Activated CD4-positive, alpha-beta T cell treated with anti-CD3 and anti-CD28 coated beads, Interleukin-2, amount 50 U/mL, for 1 hour (primary cell): Measurements from ENCODE around the gene RUSC2.
"Not testable (repeated sequence)": the region's sequence is repeated elsewhere in the genome, so short reads cannot be mapped to it uniquely, and the experiment has no call there.

Experiments
- DNase-seq: peaks from one replicate; pipeline ENCODE4 v3.0.0-alpha.2; 2020

Gene RUSC2

GRCh38 chr9:35498245-35498644, 8.3 kb downstream of the RUSC2 start:
- DNase-seq: not testable (repeated sequence)

- no peak for DNase-seq
Observed at GRCh38 chr9:35499029-35499700, 9.3 kb downstream of the RUSC2 start.

GRCh38 chr9:35499701-35500030, 9.8 kb downstream of the RUSC2 start:
- DNase-seq: no peak

GRCh38 chr9:35500130-35500748, 10.3 kb downstream of the RUSC2 start:
- no peak for DNase-seq

- DNase-seq: no peak
Observed at GRCh38 chr9:35501946-35502345, 12.0 kb downstream of the RUSC2 start.

GRCh38 chr9:35506359-35506758, 16.4 kb downstream of the RUSC2 start:
- no peak for DNase-seq

GRCh38 chr9:35508069-35508468, 18.2 kb downstream of the RUSC2 start:
- DNase-seq: no peak

GRCh38 chr9:35510383-35510753, 20.5 kb downstream of the RUSC2 start:
- DNase-seq: no peak

GRCh38 chr9:35510754-35511428, 21.0 kb downstream of the RUSC2 start:
- no peak for DNase-seq

GRCh38 chr9:35511453-35511852, 21.5 kb downstream of the RUSC2 start:
- DNase-seq: no peak

- DNase-seq: no peak
Observed at GRCh38 chr9:35515766-35516165, 25.9 kb downstream of the RUSC2 start.

GRCh38 chr9:35516479-35516878, 26.6 kb downstream of the RUSC2 start:
- no peak for DNase-seq

GRCh38 chr9:35517131-35517530, 27.2 kb downstream of the RUSC2 start:
- no peak for DNase-seq

GRCh38 chr9:35517552-35518224, 27.8 kb downstream of the RUSC2 start:
- DNase-seq: no peak

GRCh38 chr9:35518225-35518821, 28.4 kb downstream of the RUSC2 start:
- no peak for DNase-seq

GRCh38 chr9:35518981-35519679, 29.2 kb downstream of the RUSC2 start:
- no peak for DNase-seq

GRCh38 chr9:35519692-35520363, 29.9 kb downstream of the RUSC2 start:
- DNase-seq: no peak

- DNase-seq: no peak
Observed at GRCh38 chr9:35520364-35520710, 30.4 kb downstream of the RUSC2 start.

- no peak for DNase-seq
Observed at GRCh38 chr9:35521708-35522107, 31.8 kb downstream of the RUSC2 start.

- no peak for DNase-seq
Observed at GRCh38 chr9:35522187-35522586, 32.3 kb downstream of the RUSC2 start.

GRCh38 chr9:35522700-35523099, 32.8 kb downstream of the RUSC2 start:
- no peak for DNase-seq

GRCh38 chr9:35523556-35523955, 33.6 kb downstream of the RUSC2 start:
- DNase-seq: not testable (repeated sequence)
